GM21717 (cell line): Measurements from ENCODE around the gene MRPL12.

ENCODE experiments used
- ATAC-seq: cut with Tn5 transposase; IDR thresholded peaks from one replicate; pipeline ENCODE4 v1.9.1; 2021; ENCODE audit warnings: mild to moderate bottlenecking, moderate library complexity; ENCODE audit not compliant: unreplicated experiment

Gene MRPL12

GRCh38 chr17:81715107-81715871 lies 12.1 kb downstream of the MRPL12 start:
- no peak for ATAC-seq

GRCh38 chr17:81715872-81716673 lies 12.9 kb downstream of the MRPL12 start:
- ATAC-seq, result no peak

GRCh38 chr17:81716674-81716996 lies 13.5 kb downstream of the MRPL12 start:
- ATAC-seq, result no peak

- no peak for ATAC-seq
Measured at GRCh38 chr17:81717049-81717765, 14.0 kb downstream of the MRPL12 start.

- no peak for ATAC-seq
Measured at GRCh38 chr17:81717766-81718089, 14.6 kb downstream of the MRPL12 start.

- no peak for ATAC-seq
Measured at GRCh38 chr17:81719410-81720266, 16.5 kb downstream of the MRPL12 start.

- no peak for ATAC-seq
Measured at GRCh38 chr17:81720267-81721071, 17.3 kb downstream of the MRPL12 start.

- no peak for ATAC-seq
Measured at GRCh38 chr17:81722184-81723120, 19.3 kb downstream of the MRPL12 start.

GRCh38 chr17:81723651-81724209 lies 20.6 kb downstream of the MRPL12 start:
- no peak for ATAC-seq

- no peak for ATAC-seq
Measured at GRCh38 chr17:81725439-81725838, 22.3 kb downstream of the MRPL12 start.

GRCh38 chr17:81726004-81726403 lies 22.8 kb downstream of the MRPL12 start:
- no peak for ATAC-seq

GRCh38 chr17:81727324-81728031 lies 24.3 kb downstream of the MRPL12 start:
- ATAC-seq, result no peak

- ATAC-seq, result no peak
Measured at GRCh38 chr17:81733507-81734404, 30.6 kb downstream of the MRPL12 start.

GRCh38 chr17:81734405-81735263 lies 31.5 kb downstream of the MRPL12 start:
- no peak for ATAC-seq

- ATAC-seq, result no peak
Measured at GRCh38 chr17:81735264-81736102, 32.3 kb downstream of the MRPL12 start.
